ENCODE data around the gene AMN. TPM values are rescaled to one million over a fixed set of nuclear protein-coding genes. Genes with fewer than 3 reads are reported as not detected.
"Not testable (repeated sequence)": the region's sequence is repeated elsewhere in the genome, so short reads cannot be mapped to it uniquely, and the experiment has no call there.

The AMN gene
- 0.23 and 0.66 TPM in 2 replicates for total RNA-seq
- long read RNA-seq: 0 reads

- no peaks in the 10 kb centered on the region for H3K9me3 Mint-ChIP-seq
- H3K4me1 Mint-ChIP-seq: peaks cover 6% of the 10 kb centered on the region
- no peak for TF ChIP-seq CTCF (conservative IDR thresholded peaks at IDR 0.05)
- no peak within 1 kb of the TSS for H3K4me3 Mint-ChIP-seq
- H3K27ac Mint-ChIP-seq (ENCODE audit: unreplicated experiment): no peak within 1 kb of the TSS
- H3K36me3 Mint-ChIP-seq (ENCODE audit: low read depth): no peaks in the 10 kb centered on the region
- peaks cover 26% of the 10 kb centered on the region for H3K27me3 Mint-ChIP-seq (ENCODE audit: low read depth)
- no peak for DNase-seq (ENCODE audit: low read depth, low spot score)
These were observed at the start of gene AMN for GRCh38 chr14:102922490-102923200. TSS of gene AMN (plus strand) at chr14:102922663. CDS start at chr14:102922689, 26 bp downstream.

- no peak for DNase-seq (ENCODE audit: low read depth, low spot score)
- H3K27ac Mint-ChIP-seq (ENCODE audit: unreplicated experiment): no peak overlapping the region
- H3K4me3 Mint-ChIP-seq: no peak overlapping the region
- no peak for TF ChIP-seq CTCF (conservative IDR thresholded peaks at IDR 0.05)
- H3K9me3 Mint-ChIP-seq: no peaks in the 10 kb centered on the region
- H3K36me3 Mint-ChIP-seq (ENCODE audit: low read depth): peaks cover 6% of the 10 kb centered on the region
- H3K27me3 Mint-ChIP-seq (ENCODE audit: low read depth): no peaks in the 10 kb centered on the region
- no peaks in the 10 kb centered on the region for H3K4me1 Mint-ChIP-seq
These were observed 49.3 kb upstream of the AMN start for GRCh38 chr14:102873131-102873530.

GRCh38 chr14:102873546-102874061 lies 48.9 kb upstream of the AMN start:
- Mint-ChIP-seq H3K4me3 (no peak overlapping the region), H3K27me3 (ENCODE audit: low read depth) (no peaks in the 10 kb centered on the region), H3K4me1 (no peaks in the 10 kb centered on the region), H3K36me3 (ENCODE audit: low read depth) (peaks cover 6% of the 10 kb centered on the region), H3K9me3 (no peaks in the 10 kb centered on the region), H3K27ac (ENCODE audit: unreplicated experiment) (no peak overlapping the region)
- DNase-seq (ENCODE audit: low read depth, low spot score): no peak
- no peak for TF ChIP-seq CTCF (conservative IDR thresholded peaks at IDR 0.05)

- Mint-ChIP-seq H3K4me3 (no peak overlapping the region), H3K27ac (ENCODE audit: unreplicated experiment) (no peak overlapping the region), H3K9me3 (no peaks in the 10 kb centered on the region), H3K4me1 (no peaks in the 10 kb centered on the region), H3K36me3 (ENCODE audit: low read depth) (peaks cover 6% of the 10 kb centered on the region), H3K27me3 (ENCODE audit: low read depth) (no peaks in the 10 kb centered on the region)
- no peak for TF ChIP-seq CTCF (conservative IDR thresholded peaks at IDR 0.05)
- DNase-seq (ENCODE audit: low read depth, low spot score): no peak
These were observed 46.8 kb upstream of the AMN start for GRCh38 chr14:102875652-102876051.

GRCh38 chr14:102877511-102877910 lies 45.0 kb upstream of the AMN start:
- H3K9me3 Mint-ChIP-seq: not testable (repeated sequence)

More at GRCh38 chr14:102877511-102877910, 45.0 kb upstream of the AMN start:
- H3K27me3 Mint-ChIP-seq (ENCODE audit: low read depth); H3K36me3 Mint-ChIP-seq (ENCODE audit: low read depth); DNase-seq (ENCODE audit: low read depth, low spot score); H3K4me3 Mint-ChIP-seq; H3K27ac Mint-ChIP-seq (ENCODE audit: unreplicated experiment); H3K4me1 Mint-ChIP-seq: not testable (repeated sequence)
